GM12874 (cell line): Measurements from ENCODE around the gene RAMP3.

Experiments
- TF ChIP-seq, protein P1 (sequence below): IDR thresholded peaks from 2 replicates; pipeline ENCODE4 v1.5.1; 2011; ENCODE audit warnings: low read depth, mild to moderate bottlenecking, control low read depth, low read length, moderate library complexity; ENCODE audit not compliant: insufficient read depth

RAMP3 gene

DNA sequence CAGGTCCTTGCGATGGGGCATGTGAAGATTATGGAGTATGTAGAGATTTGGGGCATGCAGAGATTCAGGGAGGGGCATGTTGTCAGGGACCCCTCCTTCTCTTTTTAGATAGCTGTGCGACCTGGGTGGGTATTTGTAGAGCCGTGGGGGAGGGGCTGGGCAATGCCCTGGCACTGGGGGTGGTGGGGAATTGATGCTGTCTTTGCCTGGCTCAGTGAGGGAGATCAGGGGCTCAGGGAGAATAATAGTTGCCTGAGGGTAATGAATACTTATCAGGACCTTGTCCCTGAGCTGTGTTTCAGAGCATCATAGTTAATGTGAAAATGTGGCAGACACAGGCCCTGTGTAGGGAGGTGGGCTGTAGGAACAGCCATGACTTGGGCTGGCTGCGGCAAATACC is 3.5 kb downstream of the RAMP3 start:
- TF ChIP-seq, protein P1, sequence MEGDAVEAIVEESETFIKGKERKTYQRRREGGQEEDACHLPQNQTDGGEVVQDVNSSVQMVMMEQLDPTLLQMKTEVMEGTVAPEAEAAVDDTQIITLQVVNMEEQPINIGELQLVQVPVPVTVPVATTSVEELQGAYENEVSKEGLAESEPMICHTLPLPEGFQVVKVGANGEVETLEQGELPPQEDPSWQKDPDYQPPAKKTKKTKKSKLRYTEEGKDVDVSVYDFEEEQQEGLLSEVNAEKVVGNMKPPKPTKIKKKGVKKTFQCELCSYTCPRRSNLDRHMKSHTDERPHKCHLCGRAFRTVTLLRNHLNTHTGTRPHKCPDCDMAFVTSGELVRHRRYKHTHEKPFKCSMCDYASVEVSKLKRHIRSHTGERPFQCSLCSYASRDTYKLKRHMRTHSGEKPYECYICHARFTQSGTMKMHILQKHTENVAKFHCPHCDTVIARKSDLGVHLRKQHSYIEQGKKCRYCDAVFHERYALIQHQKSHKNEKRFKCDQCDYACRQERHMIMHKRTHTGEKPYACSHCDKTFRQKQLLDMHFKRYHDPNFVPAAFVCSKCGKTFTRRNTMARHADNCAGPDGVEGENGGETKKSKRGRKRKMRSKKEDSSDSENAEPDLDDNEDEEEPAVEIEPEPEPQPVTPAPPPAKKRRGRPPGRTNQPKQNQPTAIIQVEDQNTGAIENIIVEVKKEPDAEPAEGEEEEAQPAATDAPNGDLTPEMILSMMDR: no peak

DNA sequence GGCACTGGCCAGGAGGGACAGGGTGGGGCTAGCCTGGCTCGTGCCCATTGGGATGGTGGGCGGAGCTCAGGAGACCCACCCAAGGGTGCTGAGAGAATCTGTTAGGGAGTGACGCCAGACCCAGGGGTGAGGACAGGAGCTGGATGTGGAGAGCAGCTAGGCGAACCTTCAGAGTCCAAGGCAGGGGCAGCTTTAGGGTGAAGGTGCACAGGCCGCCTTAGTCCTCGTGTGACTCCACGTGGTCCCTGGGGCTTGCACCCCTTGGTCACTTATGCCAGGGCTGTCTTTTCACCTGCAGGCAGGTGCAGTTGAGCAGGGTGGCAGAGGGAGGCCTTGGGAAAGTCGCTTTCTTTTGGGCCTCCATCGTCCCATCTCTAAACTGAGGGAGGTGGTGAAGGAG is 4.3 kb downstream of the RAMP3 start:
- TF ChIP-seq, protein P1: no peak

DNA sequence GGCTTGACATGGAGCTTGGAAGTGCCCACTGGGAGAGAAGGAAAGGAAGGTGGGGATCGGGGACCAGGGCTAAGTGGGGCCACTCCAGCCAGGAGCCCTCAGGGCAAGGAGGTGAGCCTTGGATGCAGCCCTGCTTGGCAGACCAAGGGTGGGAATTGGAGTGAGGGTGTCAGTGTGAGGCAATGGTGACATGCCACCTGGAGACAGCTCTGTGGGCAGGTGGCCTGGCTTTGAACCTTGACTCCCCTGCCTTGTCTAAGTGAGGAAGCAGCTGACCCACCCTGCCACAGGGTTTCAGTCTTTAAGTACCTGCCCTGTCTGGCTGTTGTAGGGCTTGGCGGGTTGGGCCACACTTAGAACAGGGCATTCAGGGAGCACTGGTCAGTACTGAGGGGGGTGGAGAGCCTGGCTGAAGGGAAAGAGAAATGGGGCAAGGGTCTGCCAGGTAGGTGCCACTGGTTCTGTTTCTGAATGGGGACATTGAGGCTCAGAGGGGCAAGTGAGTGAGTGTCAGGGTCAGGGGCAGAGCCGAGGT is 4.8 kb downstream of the RAMP3 start:
- TF ChIP-seq, protein P1: no peak

DNA sequence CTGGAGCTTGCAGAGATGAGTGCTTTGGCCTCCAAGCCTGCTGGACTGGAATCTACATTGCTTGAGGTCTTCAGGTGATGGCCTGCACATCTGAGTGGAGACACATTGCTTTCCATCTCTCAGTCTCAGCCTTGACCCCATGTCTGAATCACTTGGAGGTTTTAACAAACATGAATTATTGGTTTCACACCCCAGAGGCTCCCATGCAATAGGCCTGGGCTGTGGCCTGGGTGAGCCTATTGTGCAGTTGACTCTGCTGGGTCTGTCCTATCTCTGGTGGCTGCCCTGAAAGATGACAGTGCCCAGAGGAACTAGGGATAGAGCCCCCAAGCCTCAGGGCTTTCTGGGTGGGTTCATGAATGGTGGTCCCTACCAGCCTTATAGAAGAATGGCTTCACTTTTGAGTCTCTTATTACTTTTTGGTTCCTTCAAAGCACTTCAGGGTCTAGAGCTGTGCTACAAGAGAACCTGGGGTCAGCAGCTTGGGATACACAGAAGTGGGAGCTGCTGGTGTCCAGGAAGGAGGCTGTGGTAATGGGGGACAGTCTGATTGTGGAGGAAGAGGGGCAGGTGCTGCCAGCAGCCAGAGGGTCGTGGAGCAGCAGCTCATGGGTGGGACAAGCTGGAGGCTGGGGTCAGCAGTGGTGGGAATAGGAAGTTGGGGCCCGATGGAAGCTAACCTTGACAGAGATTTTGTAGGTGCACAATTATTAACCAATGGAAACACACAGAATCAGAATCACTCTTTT is 5.5 kb downstream of the RAMP3 start:
- TF ChIP-seq, protein P1: no peak

DNA sequence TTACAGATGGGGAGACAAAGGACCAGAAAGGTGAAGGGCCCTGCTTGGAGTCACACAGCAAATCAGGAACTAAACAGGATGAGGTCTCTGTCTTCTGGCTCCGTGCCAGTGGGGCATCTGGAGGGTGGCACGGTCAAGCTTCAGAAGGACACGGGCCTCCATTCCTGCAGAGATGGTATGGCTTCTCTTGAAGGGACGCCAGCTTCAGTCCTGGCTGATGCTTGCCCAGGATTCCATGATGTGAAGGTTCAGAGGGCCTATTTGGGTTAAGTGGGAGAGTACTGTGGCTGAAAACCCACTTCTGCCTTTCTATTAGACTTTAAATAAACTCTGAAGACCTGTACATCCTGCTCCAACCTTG is 6.1 kb downstream of the RAMP3 start:
- TF ChIP-seq, protein P1: no peak

DNA sequence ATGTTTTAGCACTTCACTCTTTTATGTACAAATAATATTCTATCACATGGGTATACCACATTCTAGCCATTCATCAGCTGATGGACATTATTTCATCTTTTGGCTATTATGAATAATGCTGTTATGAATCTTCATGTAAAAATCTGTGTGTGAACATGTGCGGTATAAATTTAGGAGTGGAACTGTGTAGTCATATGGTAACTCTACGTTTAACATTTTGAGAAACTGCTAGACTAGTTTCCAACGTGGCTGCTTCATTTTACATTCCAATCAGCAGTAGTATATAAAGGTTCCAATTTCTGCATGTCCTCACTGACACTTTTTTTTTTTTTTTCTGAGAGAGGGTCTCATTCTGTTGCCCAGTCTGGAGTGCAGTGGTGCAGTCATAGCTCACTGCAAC is 8.3 kb downstream of the RAMP3 start:
- TF ChIP-seq, protein P1: no peak

DNA sequence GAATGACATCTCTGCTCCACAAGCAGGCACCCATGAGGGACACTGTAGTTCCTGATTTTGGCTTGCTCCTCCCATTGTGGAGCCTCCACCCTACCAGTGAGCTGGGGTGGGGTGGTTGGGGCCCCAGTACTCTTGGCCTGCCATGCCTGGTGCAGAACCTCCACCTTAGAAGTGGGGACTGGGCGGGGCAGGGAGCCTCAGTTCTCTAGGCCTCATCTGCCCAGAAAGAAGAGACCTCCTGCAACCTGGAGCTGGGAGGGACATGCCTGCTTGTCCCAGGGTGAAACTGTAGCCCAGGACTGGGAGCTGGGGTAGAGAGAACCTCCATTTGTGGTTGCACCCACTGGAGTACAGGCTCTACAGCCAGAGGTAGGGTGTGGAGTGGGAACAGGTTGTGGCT is 14.4 kb downstream of the RAMP3 start:
- TF ChIP-seq, protein P1: no peak
